D721Med (cell line): Measurements from ENCODE around the gene PLAC1.

ENCODE experiments used
- DNase-seq: peaks from one replicate; pipeline ENCODE4 v3.0.0; 2011; ENCODE audit warnings: low spot score; ENCODE audit not compliant: insufficient read length
- FAIRE-seq: peaks from 2 replicates; lab custom pipeline; 2011; peaks lifted over from hg19 to GRCh38; lab: Jason Lieb, UNC
- CTCF ChIP-seq: IDR thresholded peaks from 2 replicates; pipeline ENCODE4 v1.5.1; 2012; ENCODE audit warnings: mild to moderate bottlenecking, control low read depth; ENCODE audit not compliant: insufficient read depth; ENCODE audit errors: missing control alignments

Gene PLAC1

GRCh38 chrX:134671294-134671693 lies 13.0 kb upstream of the PLAC1 start:
- FAIRE-seq (no peak), DNase-seq (no peak)
- no peak for TF ChIP-seq CTCF

DNA sequence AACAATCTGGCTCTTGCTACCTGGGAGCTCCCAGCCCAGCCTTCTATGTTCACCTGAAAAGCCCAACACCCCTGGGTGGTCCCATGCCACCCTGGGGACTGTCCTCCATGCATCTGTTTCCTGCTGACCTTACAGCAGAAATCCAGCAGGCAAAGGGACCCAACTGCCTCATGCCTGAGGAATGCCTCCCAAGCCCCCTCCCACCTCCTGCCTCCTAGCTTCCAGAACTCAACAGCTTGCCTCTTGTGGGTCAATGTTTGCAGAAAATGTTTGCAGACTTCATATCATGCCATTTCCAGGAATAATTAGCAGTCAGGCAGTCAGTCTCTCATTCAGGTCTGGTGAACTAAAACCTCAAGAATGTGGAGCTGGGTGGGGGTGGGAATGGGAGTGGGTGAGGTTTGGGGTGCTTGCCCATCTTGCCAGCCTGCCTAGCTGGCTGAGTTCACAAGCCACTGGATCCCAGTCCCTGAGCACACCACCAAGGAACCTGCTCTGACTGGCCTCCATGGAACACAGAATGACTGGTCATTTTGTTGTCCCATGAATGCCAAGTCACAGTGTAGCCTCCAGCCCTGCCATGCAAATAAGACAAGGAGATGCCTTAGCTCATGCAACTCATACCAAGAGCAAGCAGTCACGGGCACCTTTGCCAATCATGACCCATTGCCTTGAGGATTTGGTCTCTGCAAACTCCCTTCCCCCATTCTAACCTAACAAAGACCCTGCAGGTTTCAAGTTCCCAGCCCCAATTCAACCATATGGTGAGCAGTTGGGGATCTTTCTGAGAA lies 12.1 kb upstream of the PLAC1 start:
- FAIRE-seq: no peak
- no peak for TF ChIP-seq CTCF
- no peak for DNase-seq

GRCh38 chrX:134669378-134670098 lies 11.3 kb upstream of the PLAC1 start:
- no peak for DNase-seq
- no peak for TF ChIP-seq CTCF
- no peak for FAIRE-seq

- FAIRE-seq: no peak
- no peak for DNase-seq
- TF ChIP-seq CTCF: no peak
These were observed 5.9 kb upstream of the PLAC1 start for GRCh38 chrX:134664202-134664601.

DNA sequence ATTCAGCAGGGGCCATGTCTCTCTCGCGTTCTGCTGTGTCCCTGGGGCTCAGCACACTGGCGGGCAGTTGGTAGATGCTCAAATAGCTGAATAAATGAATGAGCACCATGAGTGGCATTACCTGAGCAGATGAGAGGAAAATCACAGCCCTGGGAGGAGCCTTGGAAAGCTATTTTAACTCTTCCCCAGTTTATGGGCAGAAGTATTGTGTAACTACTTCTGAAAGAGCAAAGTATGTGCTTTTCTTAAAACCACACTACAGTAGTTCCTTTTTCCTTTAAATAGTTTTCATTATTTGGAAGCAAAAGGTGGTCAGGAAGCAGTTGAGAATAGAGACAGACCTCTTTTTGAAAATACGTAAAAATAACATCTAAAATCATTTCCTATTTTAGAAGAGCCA lies 3.0 kb upstream of the PLAC1 start:
- FAIRE-seq (no peak), DNase-seq (no peak)
- TF ChIP-seq CTCF: no peak

- DNase-seq: no peak
- no peak for TF ChIP-seq CTCF
- no peak for FAIRE-seq
These were observed 2.4 kb upstream of the PLAC1 start for GRCh38 chrX:134660627-134661026.

DNA sequence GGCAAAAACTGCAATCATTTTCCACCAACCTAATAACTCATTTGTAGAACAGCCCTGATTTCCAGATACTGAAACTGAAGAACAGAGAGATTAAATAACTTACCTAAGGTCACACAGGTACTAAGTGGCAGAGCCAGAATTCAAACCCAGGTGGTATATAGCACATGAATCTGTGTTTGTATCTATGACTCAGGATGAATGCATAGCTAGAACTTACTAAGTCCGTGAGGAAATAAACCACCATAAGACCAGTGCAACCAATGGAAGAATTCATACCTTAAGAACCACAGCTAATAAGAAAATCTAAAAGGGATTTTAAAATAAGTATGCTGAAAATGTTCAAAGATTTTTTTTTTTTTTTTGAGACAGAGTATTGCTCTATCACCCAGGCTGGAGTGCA lies 1.5 kb upstream of the PLAC1 start:
- TF ChIP-seq CTCF: no peak
- DNase-seq (no peak), FAIRE-seq (no peak)
